GM21786 (cell line): Measurements from ENCODE around the gene DNAAF5.
"Not testable (repeated sequence)": the region's sequence is repeated elsewhere in the genome, so short reads cannot be mapped to it uniquely, and the experiment has no call there.

ENCODE experiments used
- ATAC-seq: cut with Tn5 transposase; IDR thresholded peaks from one replicate; pipeline ENCODE4 v1.9.1; 2021; ENCODE audit not compliant: unreplicated experiment

The DNAAF5 gene

DNA sequence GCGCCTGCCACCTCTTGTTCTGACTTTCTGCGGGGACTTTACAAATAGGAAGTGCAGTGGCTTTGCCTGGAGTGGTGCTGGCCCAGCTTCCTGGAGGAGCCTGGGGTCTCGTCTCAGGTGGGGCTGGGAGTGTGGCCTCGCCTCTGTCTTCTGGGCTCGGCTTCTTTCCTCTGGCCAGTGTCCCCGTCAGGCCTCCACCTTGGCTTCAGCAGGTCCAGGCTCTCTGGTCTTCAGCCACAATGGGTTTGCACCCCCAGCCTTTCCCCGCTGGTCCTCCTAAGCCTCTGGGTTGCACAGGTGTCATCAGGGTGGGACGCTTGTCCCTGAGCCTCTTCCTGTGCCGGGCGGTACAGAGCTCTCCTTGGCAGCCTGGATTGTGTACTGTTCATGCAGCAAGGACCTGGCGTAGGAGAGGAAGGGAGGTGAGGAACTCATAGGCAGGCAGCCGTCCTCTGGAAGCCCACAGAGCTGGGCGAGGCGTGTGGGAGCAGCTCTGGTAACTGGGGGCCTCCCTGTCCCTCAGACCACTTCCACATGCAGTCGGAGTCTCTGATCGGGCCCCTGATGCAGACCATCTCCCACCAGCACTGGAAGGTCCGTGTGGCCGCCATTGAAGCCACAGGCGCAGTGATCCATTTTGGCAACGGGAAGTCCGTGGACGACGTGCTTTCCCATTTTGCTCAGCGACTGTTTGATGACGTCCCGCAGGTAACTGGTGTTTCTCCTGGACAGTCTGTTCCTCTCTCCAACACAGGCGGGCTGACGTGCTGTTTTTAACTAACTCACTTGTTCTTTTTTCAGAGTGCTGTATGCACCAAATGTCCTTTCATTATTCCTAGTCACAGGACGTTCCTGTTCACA is 2.9 kb downstream of the DNAAF5 start:
- no peak for ATAC-seq

DNA sequence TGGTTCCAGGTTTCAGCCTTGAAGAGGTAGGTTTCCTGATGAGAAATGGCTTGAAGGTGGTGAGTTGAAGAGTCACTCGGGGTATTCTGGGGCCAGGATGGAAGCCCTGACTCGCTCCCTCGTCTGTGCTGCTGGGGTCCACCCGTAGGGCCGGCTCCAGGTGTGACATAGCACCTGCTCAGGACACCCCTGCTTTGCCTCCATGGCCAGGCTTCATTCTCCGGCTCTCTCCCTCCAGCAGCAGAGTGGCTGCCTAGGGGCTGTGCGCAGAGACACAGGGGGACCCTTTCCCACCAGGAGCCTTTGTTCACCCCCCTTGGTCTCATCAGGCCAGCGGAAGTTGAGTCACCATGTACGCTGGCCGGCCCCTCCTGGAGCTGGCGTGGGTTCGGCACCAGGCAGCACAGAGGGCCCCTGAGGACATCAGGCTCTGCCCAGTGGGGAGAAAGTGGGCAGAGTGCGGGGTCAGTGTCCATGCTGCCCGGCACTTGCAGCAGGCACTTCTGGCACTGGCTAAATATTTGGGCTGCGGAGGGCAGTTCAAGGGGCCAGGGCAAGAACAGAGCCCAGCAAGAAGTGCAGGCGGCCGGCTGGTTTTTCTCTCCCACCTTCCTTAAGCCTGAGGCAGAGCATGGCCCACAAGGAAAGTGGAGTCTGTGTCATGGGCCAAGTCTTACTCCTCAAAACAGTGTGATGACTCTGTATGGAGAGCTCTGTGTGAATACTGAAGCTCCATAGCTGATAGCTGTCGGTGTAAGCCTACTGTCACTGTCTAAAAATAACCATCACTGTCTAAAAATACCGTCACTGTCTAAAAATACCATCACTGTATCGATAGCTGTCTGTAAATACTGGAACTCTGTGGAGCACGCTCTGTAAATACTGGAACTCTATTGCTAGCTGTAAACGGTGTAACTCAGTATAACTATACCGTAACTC is 4.3 kb downstream of the DNAAF5 start:
- no peak for ATAC-seq

DNA sequence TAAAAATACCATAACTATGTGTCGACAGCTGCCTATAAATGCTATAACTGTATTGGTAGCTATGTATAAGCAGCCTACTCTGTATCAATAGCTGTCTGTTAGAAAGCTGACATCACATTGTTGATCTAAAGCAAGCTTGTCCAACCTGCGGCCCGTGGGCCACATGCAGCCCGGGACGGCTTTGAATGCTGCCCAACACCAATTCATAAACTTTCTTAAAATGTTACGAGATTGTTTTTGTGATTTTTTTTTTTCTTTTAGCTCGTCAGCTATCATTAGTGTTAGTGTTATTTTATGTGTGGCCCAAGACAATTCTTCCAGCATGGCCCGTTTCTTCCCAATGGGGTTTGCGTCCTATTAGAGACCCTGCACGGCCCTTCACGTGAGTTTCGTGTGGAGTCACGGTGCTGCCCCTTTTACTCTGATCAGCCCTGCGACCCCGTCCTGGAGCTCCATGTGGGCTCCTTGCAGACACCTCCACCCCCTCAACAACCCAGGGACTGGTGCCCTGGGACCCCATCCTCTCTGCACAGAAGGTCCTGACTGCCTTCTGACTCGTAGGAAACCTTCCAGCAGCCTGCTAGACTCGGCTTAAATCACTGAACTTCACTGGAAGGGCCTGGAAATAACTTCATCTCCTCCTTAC is 5.1 kb downstream of the DNAAF5 start:
- no peak for ATAC-seq

DNA sequence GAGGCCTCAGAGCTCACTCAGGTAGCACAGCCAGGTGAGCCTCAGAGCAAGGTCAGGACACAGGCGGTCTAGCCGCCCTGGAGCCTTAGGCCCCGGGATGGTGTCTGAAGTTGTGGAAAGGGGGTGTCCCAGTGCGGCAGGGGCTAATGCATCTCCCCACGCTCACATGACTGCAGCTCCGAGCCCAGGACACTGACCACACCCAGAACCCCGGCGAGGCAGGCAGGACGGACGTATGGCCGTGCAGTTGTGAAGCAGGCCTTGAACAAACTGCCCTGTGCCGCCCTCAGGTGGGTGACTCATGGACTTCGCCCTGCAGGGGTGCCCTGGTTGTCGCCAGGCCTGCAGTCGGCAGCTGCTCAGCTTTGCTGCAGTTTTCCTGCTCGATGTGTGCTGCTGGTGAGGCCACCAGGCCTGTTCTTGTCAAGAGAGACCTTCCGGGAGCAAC is 5.6 kb downstream of the DNAAF5 start:
- ATAC-seq: no peak

DNA sequence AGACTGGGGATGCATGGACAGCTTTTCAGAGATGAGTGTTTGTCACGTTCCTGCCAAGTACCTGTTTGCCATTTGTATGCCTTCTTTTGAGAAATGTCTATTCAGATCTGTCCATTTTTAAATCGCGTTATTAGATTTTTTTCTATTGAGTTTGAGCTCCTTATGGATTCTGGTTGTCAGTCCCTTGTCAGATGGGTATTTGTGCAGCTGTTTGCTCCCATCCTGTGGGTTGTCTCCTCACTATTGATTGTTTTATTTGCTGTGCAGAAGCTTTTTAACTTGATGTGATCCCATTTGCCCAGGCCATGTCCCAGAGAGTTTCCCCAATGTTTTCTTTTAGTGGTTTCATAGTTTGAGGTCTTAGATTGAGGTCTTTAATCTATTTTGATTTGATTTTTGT is 6.1 kb downstream of the DNAAF5 start:
- ATAC-seq: no peak

DNA sequence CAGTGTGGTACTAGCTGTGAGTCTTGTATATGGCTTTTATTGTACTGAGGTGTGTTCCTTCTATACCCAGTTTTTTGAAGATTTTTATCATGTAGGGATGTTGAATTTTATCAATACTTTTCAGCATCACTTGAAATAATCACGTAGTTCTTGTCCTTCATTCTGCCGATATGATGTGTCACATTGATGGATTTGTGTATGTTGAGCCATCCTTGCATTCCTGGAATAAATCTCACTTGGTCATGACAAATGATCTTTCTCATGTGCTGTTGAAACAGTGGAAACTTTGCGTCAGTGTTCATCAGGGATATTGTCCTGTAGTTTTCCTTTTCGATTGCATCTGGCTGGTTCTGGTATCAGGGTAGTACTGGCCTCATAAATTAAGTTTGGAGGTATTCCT is 7.7 kb downstream of the DNAAF5 start:
- ATAC-seq: no peak

DNA sequence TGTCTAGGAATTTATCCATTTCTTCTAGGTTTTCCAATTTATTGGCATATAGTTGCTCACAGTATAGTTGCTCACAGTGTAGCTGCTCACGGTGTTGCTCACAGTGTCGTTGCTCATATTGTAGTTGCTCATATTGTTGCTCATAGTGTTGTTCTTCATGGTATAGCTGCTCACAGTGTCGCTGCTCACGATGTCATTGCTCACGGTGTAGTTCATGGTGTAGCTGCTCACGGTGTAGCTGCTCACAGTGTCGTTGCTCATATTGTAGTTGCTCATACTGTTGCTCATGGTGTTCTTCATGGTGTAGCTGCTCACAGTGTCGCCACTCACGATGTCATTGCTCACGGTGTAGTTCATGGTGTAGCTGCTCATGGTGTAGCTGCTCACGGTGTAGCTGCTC is 8.3 kb downstream of the DNAAF5 start:
- no peak for ATAC-seq

DNA sequence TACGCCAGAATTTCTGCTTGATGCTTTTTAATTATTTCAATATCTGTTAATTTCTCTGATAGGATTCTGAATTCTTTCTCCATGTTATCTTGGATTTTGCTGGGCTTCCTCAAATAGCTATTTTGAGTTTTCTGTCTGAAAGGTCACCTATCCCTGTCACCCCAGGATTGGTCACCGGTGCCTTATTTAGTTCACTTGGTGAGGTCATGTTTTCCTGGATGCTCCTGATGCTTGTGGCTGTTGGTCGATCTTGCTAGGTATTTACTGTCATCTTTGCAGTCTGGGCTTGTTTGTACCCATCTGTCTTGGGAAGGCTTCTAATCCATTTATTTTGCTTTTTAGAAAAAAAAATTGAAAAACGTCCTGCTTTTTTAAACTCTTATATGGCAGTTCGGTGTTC is 11.7 kb downstream of the DNAAF5 start:
- no peak for ATAC-seq

DNA sequence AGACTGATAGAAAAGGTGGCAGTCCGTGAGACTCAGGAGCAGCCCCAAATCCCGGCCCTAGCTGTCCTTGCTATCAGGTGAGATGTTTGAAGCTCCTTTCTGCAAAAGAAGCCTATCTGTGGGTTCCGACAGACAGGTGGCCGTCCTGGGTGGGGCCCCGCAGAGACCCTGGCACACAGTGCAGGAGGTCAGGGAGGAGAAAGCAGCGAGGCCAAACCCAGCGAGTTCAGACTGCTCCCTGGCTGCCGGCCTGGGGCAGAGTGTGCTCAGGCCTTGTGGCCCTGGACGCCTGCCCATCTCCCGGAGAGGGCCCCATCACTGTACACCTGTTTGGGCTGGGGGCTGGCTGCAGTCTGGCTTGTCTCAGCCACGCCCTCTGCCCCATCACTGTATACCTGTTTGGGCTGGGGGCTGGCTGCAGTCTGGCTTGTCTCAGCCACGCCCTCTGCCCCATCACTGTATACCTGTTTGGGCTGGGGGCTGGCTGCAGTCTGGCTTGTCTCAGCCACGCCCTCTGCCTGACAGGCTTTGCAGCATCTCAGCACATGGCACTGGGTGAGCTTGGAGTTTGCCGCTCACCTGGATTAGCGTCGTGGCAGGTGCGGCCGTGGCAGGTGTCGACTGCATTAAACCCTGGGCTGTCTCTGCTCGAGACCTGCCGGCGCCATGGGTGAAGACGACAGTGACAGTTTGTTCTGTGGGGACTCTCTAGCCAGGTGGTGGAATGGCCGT is 12.4 kb downstream of the DNAAF5 start:
- ATAC-seq: no peak

DNA sequence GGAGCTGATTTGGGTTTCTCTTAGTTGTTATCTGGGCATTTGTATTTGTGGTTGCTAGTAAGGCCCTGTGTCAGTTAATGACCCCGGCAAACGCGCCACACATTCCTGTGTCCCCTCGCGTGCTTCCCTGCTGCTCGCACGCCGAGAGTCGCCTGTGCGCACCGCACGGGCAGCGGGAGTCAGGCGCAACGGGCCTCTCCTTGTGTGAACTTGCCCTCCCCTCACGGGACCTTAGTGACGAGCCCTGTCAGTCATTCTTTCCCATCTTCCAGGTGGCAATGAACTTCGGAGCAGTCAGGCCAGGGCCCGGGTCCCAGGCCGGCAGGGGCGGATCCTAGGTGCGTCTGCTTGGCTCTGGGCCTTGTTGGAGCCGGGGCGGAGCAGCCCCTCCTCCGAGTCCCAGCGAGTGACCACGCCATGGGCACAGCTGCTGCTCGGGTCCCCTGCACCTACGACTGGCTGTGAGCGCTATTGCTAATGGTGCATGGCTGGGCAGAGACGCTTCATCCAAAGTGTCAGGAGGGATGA is 13.0 kb downstream of the DNAAF5 start:
- ATAC-seq: no peak

DNA sequence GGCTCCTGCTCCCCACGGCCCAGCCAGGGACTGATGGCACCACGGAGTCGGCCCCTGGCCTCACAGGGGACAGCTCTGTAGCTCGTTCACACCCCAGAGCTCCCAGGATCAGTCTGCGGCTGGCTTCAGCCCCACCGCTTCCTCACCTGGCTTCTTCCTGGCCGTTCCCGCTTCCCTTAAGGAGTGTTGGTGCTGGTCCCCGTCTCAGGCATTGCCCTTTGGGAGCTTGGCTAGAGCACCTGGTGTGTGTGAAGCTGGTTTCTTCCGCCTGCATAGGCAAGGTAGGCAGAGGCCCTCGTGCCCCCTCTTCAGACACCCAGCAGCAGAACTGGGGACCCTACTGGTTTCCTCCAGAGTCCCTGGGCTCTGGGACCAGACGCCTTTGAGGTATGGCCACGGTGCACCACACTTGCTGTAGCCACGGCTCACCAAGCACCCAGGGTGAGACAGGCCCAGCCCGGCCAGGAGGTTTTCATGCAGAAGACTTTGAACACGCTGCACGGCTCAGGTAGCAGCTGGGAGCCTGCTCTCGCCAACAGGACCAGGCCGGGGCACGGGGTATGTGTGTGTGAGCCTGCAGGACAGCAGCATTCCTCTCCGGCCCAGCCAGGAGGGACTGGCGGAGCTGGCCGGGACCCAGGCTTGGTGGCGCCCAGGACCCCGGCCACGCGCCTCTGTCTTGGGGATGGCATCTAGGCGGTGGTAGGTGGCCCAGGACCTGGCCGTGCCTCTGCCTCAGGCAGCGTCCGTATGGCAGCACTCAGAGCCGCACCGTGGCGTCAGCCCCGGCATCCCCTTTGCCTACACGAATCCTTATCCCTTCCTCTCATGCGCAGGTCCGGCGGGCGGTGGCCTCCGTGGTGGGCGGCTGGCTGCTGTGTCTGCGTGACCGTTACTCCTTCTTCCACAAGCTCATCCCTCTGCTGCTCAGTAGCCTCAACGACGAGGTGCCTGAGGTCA is 13.8 kb downstream of the DNAAF5 start:
- ATAC-seq: no peak

DNA sequence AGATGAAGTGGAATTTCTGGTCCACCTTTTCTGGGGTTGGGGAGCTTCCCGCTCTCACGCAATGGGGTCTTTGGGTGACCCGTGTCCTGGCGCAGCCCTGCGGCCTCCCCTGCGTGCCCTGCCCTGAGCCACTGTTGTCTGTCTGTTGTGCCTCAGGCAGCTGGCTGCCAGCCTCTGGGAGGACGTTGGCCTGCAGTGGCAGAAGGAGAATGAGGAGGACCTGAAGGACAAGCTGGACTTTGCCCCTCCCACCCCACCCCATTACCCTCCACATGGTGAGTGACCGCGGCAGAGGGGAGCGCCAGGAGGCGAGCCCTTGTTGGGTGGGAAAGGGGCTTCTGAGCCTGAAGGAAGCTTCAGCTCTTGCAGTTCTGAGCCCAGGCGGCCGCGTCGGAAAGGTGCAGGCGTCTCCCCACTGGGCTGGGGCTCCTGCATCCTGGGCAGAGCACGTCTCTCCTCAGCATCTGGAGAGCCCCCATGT is 14.7 kb downstream of the DNAAF5 start:
- ATAC-seq: no peak

DNA sequence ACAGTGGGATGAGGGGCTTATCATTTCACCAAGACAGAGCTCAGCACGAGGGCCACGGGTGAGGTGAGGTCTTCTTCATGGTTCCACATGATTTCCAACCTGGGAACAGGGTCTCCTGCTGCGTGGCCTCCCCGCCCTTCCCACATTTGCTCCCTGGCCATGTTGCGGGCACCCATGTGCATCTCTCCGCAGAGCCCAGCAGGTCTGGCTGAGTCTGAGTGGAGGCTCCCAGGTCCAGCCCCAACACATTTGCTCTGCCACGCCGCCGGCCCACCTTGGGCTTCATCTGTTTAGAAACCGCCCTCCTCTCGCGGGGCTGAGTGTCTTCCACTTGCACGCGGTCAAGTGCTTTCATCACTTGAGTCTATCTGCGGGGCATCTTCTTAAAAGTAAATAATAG is 15.4 kb downstream of the DNAAF5 start:
- no peak for ATAC-seq

DNA sequence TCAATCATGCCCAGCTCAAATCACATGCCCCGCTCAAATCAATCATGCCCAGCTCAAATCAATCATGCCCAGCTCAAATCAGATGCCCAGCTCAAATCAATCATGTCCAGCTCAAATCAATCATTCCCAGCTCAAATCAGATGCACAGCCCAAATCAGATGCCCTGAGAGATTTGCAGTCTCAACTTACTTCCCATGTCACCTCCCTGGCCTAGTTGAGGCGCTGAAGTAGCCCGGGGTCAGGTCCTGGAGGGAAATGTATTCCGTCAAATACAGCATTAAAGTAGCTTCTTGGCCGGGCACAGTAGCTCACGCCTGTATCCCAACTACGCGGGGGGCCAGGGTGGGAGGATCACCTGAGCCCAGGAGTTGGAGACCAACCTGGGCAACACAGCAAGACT is 16.3 kb downstream of the DNAAF5 start:
- no peak for ATAC-seq

DNA sequence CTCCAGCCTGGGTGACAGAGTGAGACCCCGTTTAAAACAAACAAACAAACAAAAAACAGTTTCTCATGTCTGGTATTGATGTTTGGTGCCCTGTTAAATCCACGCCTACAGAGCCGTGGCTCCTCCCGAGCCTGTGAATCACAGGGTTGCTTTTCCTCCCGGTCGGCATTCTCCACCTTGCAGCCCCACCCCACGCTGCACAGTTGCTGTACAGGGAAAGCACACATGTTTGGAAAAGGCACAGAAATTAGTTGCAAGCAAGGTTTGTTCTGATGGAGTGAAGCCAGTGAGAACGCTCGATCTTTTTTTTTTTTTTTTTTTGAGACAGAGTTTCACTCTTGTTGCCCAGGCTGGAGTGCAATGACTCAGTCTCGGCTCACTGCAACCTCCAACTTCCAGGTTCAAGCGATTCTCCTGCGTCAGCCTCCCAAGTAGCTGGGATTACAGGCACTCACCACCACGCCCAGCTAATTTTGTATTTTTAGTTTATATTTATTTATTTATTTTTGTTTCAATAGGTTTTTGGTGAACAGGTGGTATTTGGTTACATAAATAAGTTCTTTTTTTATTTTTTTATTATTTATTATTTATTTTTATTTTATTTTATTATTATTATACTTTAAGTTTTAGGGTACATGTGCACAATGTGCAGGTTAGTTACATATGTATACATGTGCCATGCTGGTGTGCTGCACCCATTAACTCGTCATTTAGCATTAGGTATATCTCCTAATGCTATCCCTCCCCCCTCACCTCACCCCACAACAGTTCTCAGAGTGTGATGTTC is 17.0 kb downstream of the DNAAF5 start:
- not testable (repeated sequence) for ATAC-seq

DNA sequence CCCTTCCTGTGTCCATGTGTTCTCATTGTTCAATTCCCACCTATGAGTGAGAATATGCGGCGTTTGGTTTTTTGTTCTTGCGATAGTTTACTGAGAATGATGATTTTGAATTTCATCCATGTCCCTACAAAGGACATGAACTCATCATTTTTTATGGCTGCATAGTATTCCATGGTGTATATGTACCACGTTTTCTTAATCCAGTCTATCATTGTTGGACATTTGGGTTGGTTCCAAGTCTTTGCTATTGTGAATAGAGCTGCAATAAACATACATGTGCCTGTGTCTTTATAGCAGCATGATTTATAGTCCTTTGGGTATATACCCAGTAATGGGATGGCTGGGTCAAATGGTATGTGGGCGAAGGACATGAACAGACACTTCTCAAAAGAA is 17.6 kb downstream of the DNAAF5 start:
- ATAC-seq: not testable (repeated sequence)

DNA sequence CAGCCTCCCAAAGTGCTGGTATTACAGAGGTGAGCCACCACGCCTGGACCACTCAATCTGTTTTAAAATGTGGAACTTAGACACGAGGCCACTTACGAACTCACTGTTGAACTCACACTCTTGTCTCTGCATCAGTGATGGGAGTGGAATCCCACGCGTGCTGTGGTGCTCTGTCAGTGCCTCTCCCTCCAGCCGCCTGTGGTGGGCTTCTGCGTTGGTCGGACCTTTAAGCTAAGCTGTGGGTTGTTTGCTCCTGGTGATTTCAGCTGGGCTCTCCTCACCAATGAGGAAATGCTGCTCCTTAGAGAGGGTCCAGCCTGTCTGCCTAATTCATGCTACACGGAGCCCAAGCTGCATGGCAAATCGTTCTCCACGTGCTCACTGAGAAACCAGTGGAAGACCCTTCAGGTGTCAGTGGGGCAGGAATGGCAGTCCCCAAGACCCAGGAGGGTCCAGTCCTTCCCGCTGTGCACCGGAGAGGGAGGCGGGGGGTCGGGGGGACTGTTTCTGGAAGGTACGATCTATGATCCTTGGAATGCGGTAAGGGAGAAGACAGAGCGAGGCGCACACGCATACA is 18.4 kb downstream of the DNAAF5 start:
- no peak for ATAC-seq
